ENCODE results near the gene VAV1. TPM values are rescaled to one million over a fixed set of nuclear protein-coding genes. Genes with fewer than 3 reads are reported as not detected.
A peak's percentile ranks its signal among the peaks of the same experiment; 100 is the strongest.

VAV1 gene
- total and polyA plus RNA-seq, 9 of the 15 experiments (the other 6 are each of a cell fraction or from before 2014, with no cell fraction given): 0.46 to 20.1 (median 11.1) TPM

GRCh38 chr19:6769006-6769619 lies 3.4 kb upstream of the VAV1 start (continued):
- peak; percentile 25; the same call in 1 of the 2 replicates for TF ChIP-seq TFAP4 (CRISPR knock-in tag; IDR thresholded peaks at IDR 0.05; ENCODE audit: borderline replicate concordance)
- no peak for TF ChIP-seq ZNF280B (CRISPR knock-in tag; IDR thresholded peaks at IDR 0.05)
- no peak for TF ChIP-seq XRCC5 (IDR thresholded peaks at IDR 0.05; ENCODE audit: low read depth, low read length)
- 0 out of 2 replicates have a peak, but pooled peaks have one; percentile 29 for TF ChIP-seq KAT7 (CRISPR knock-in tag; IDR thresholded peaks at IDR 0.05; ENCODE audit: borderline replicate concordance)
- TF ChIP-seq GABPA (tag; conservative IDR thresholded peaks at IDR 0.05; ENCODE audit: low read depth): no peak
- 0 out of 2 replicates have a peak, but pooled peaks have one; percentile 33 for TF ChIP-seq ETV5 (CRISPR knock-in tag; IDR thresholded peaks at IDR 0.05; ENCODE audit: low read depth)
- TF ChIP-seq EP300 (IDR thresholded peaks at IDR 0.05; ENCODE audit: low read length): no peak
- TF ChIP-seq SMC3 (conservative IDR thresholded peaks at IDR 0.05; ENCODE audit: insufficient read depth, low read depth, low read length): peak; percentile 31; the same call in 1 of the 2 replicates
- 0 out of 2 replicates have a peak, but pooled peaks have one; percentile 34 for TF ChIP-seq BCOR (IDR thresholded peaks at IDR 0.05)

Measured in K562 (cell line).